ENCODE measurements around the gene IDH3G. TPM values are rescaled to one million over a fixed set of nuclear protein-coding genes. Genes with fewer than 3 reads are reported as not detected.

Gene IDH3G
- total and polyA plus RNA-seq, 4 donors: 23.3 to 40.9 (median 31.1) TPM

DNA sequence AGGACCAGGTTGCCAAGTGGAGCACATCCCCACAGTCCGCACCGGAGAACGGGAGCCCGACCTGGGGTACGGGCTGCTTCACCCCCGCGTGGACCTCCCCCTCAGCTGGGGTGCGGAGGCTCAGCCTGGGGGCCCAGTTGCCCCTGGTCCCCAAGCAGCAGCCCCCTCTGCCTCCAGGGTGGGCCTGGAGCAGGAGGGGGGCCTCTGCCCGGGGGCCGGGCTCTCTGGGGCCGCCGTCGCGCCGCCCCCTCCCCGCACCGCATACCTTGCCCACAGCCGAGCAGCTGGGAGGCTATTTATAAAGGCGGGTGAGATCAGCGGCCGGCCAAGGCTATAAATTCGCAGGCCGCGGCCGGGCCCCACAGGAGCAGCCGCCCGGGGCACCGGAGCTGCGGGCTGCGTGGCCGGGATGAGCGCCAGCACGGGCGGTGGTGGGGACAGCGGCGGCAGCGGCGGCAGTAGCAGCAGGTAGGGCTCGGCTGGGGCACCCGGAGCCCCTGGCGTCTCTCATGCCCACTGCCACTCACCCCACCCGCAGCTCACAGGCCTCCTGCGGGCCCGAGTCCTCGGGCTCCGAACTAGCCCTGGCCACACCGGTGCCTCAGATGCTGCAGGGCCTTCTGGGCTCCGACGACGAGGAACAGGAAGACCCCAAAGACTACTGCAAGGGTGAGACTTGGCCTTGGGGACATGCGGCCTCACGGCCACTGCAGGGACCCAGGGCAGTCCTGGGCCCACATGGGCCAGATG, 13.3 kb downstream of the IDH3G start, which contains the start of gene SRPK3:
TSS of gene SRPK3 (plus strand) at position 364 of the 750 bp plus-strand sequence. CDS start at position 410, 46 bp downstream.
- Histone ChIP-seq H3K36me3 (ENCODE audit: control insufficient read depth in 4 of 4, insufficient read depth in 3 of 4, low read depth in 1 of 4, low read length in 3 of 4) (peaks cover 0 to 7% (median 2%) of the 10 kb centered on the region in 4 donors), H3K9ac (ENCODE audit: low read depth in 1 of 2, low read length in 2 of 2) (no peak within 1 kb of the TSS), H3K27ac (ENCODE audit: low read depth in 1 of 2, low read length in 2 of 2) (no peak within 1 kb of the TSS), H3K4me3 (ENCODE audit: low read depth in 1 of 3, low read length in 3 of 3) (no peak within 1 kb of the TSS), H3K4me1 (ENCODE audit: control insufficient read depth in 4 of 4, insufficient read depth in 4 of 4, low read length in 3 of 4) (no peaks in the 10 kb centered on the region), H3K27me3 (ENCODE audit: control insufficient read depth in 4 of 4, insufficient read depth in 4 of 4, low read length in 3 of 4) (no peaks in the 10 kb centered on the region), H3K9me3 (ENCODE audit: control insufficient read depth in 4 of 4, low read length in 3 of 4) (no peaks in the 10 kb centered on the region)
- 37% methylated on average over 52 of the region's 52 CpGs for WGBS
- TF ChIP-seq EGR1 (IDR thresholded peaks at IDR 0.05; ENCODE audit: low read depth in 2 of 2) (no peak), GABPA (IDR thresholded peaks at IDR 0.05 in 1 of 2, conservative IDR thresholded peaks at IDR 0.05 in 1 of 2) (no peak), YY1 (IDR thresholded peaks at IDR 0.05) (no peak), HNF4G (IDR thresholded peaks at IDR 0.05) (no peak), JUND (IDR thresholded peaks at IDR 0.05) (no peak)
- TF ChIP-seq, protein P1, sequence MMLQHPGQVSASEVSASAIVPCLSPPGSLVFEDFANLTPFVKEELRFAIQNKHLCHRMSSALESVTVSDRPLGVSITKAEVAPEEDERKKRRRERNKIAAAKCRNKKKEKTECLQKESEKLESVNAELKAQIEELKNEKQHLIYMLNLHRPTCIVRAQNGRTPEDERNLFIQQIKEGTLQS (IDR thresholded peaks at IDR 0.05): no peak
- no peak for DNase-seq (ENCODE audit: low spot score)

DNA sequence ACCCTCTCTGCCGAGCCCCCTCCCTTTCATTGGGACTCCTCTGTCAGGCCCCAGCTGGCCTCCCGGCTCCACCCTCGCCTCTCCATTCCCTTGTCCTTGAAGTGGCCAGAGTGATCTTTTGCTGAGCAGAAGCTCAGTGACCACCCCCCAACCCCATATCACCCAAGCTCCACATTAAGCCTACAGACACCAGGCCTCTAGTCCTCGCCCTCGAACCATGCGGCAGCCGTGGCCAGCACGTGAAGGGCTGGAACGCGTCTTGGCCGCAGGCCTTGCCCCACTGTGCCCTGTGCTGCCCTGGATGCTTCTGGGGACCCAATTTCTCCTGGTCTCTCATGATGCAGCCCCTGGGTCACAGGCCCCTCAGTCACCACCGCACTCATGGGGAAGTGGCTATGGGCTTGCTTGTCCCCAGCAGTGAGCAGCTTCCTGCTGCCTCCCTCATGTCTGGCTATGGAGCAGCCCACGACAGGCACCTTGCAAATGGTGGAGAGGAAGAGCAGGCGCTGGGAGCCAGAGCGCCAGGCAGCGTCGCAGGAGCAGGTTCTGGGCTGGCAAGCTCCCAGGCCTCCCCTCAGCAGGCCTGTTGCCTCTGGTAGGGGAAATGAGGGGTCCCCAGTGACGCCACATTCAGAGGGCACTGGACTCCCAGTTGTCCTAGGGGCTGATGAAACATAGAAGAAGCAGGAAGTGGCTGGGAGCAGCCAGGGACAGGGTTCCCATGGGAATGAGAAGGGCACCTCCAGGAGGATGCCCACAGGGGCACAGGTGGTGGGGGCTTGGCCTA, 14.1 kb downstream of the IDH3G start:
- Histone ChIP-seq H3K36me3 (ENCODE audit: control insufficient read depth in 4 of 4, insufficient read depth in 3 of 4, low read depth in 1 of 4, low read length in 3 of 4) (peaks cover 0 to 1% (median 0%) of the 10 kb centered on the region in 4 donors), H3K27ac (ENCODE audit: low read depth in 1 of 2, low read length in 2 of 2) (no peak overlapping the region), H3K4me1 (ENCODE audit: control insufficient read depth in 4 of 4, insufficient read depth in 4 of 4, low read length in 3 of 4) (no peaks in the 10 kb centered on the region), H3K27me3 (ENCODE audit: control insufficient read depth in 4 of 4, insufficient read depth in 4 of 4, low read length in 3 of 4) (no peaks in the 10 kb centered on the region), H3K9me3 (ENCODE audit: control insufficient read depth in 4 of 4, low read length in 3 of 4) (no peaks in the 10 kb centered on the region), H3K4me3 (ENCODE audit: low read depth in 1 of 3, low read length in 3 of 3) (no peak overlapping the region), H3K9ac (ENCODE audit: low read depth in 1 of 2, low read length in 2 of 2) (no peak overlapping the region)
- TF ChIP-seq RAD21 (IDR thresholded peaks at IDR 0.05): no peak
- TF ChIP-seq JUND (IDR thresholded peaks at IDR 0.05): no peak
- no peak for TF ChIP-seq FOXA2 (IDR thresholded peaks at IDR 0.05)
- WGBS: 72% methylated on average over 18 of the region's 18 CpGs
- DNase-seq (ENCODE audit: low spot score): no peak

DNA sequence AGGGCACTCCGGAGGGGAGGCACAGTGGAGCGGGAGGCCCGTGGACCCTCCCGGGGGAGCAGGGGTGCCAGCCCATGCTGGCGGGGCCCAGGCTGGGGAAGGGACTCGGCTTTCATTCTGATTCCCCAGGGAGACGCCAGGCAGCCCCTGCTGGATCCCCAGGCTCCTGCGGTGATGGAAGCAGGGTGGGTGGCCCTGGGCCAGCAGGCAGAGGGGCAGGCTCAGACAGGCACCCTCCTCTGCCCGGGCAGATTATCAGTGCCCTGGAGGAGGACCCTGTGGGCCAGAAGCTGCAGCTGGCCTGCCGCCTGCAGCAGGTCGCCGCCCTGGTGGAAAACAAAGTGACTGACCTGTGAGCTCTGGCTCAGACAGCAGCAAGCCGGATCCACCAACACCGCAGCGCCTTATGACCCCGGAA, 15.5 kb downstream of the IDH3G start:
- no peaks in the 10 kb centered on the region for H3K36me3 ChIP-seq (ENCODE audit: control insufficient read depth in 4 of 4, insufficient read depth in 3 of 4, low read depth in 1 of 4, low read length in 3 of 4)
- H3K4me3 ChIP-seq (ENCODE audit: low read depth in 1 of 3, low read length in 3 of 3): no peak overlapping the region
- no peak overlapping the region for H3K9ac ChIP-seq (ENCODE audit: low read depth in 1 of 2, low read length in 2 of 2)
- no peaks in the 10 kb centered on the region for H3K4me1 ChIP-seq (ENCODE audit: control insufficient read depth in 4 of 4, insufficient read depth in 4 of 4, low read length in 3 of 4)
- no peak for TF ChIP-seq RXRA (IDR thresholded peaks at IDR 0.05)
- no peak for TF ChIP-seq SP1 (IDR thresholded peaks at IDR 0.05)
- no peak for TF ChIP-seq YY1 (IDR thresholded peaks at IDR 0.05)
- no peak for TF ChIP-seq HNF4A (conservative IDR thresholded peaks at IDR 0.05)
- TF ChIP-seq, protein P2, sequence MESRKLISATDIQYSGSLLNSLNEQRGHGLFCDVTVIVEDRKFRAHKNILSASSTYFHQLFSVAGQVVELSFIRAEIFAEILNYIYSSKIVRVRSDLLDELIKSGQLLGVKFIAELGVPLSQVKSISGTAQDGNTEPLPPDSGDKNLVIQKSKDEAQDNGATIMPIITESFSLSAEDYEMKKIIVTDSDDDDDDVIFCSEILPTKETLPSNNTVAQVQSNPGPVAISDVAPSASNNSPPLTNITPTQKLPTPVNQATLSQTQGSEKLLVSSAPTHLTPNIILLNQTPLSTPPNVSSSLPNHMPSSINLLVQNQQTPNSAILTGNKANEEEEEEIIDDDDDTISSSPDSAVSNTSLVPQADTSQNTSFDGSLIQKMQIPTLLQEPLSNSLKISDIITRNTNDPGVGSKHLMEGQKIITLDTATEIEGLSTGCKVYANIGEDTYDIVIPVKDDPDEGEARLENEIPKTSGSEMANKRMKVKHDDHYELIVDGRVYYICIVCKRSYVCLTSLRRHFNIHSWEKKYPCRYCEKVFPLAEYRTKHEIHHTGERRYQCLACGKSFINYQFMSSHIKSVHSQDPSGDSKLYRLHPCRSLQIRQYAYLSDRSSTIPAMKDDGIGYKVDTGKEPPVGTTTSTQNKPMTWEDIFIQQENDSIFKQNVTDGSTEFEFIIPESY (IDR thresholded peaks at IDR 0.05): no peak
- TF ChIP-seq, protein P3, sequence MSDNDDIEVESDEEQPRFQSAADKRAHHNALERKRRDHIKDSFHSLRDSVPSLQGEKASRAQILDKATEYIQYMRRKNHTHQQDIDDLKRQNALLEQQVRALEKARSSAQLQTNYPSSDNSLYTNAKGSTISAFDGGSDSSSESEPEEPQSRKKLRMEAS (IDR thresholded peaks at IDR 0.05): no peak
- no peak for TF ChIP-seq RAD21 (IDR thresholded peaks at IDR 0.05)
- no peak for TF ChIP-seq FOXA1 (IDR thresholded peaks at IDR 0.05)
- no peaks in the 10 kb centered on the region for H3K9me3 ChIP-seq (ENCODE audit: control insufficient read depth in 4 of 4, low read length in 3 of 4)
- H3K27ac ChIP-seq (ENCODE audit: low read depth in 1 of 2, low read length in 2 of 2): no peak overlapping the region
- H3K27me3 ChIP-seq (ENCODE audit: control insufficient read depth in 4 of 4, insufficient read depth in 4 of 4, low read length in 3 of 4): no peaks in the 10 kb centered on the region
- 55% methylated on average over 16 of the region's 16 CpGs for WGBS
- DNase-seq (ENCODE audit: low spot score): no peak
